GM12878 (cell line): ENCODE data around the gene GCSAM. TPM values are rescaled to one million over a fixed set of nuclear protein-coding genes. Genes with fewer than 3 reads are reported as not detected.

Source experiments
- CBFB ChIP-seq: IDR thresholded peaks from 2 replicates; pipeline ENCODE4 v1.6.1; 2016; ENCODE audit warnings: antibody characterized with exemption, low read depth
- CHD4 ChIP-seq: fragments of 200-600 bp; sonication (generic); IDR thresholded peaks from 2 replicates; pipeline ENCODE4 v1.6.1; 2016; ENCODE audit warnings: mild to moderate bottlenecking
- CREM ChIP-seq: IDR thresholded peaks from 2 replicates; pipeline ENCODE4 v1.6.1; 2014; ENCODE audit warnings: antibody characterized with exemption, low read depth
- ETV6 ChIP-seq, 2 experiments: fragments of 450-650 bp in 1 of 2; IDR thresholded peaks in 1 of 2; conservative IDR thresholded peaks in 1 of 2; 2 replicates each; pipeline ENCODE4 v1.6.1; 2014; ENCODE audit warnings: antibody characterized with exemption in 1 of 2, borderline replicate concordance in 1 of 2, low read depth in 1 of 2, mild to moderate bottlenecking in 1 of 2, moderate library complexity in 1 of 2
- HDAC6 ChIP-seq: fragments of 200-600 bp; sonication (generic); IDR thresholded peaks from one replicate; pipeline ENCODE4 v1.8.0; 2017; ENCODE audit warnings: antibody characterized with exemption; ENCODE audit not compliant: unreplicated experiment
- JUNB ChIP-seq: IDR thresholded peaks from 2 replicates; pipeline ENCODE4 v1.6.1; 2016; ENCODE audit warnings: antibody characterized with exemption, mild to moderate bottlenecking
- NRF1 ChIP-seq: conservative IDR thresholded peaks from 2 replicates; pipeline ENCODE4 v1.6.1; 2011; ENCODE audit warnings: mild to moderate bottlenecking, low read depth, low read length, improper control_type of control experiment
- RBBP5 ChIP-seq: fragments of 200-600 bp; sonication (generic); conservative IDR thresholded peaks from 2 replicates; pipeline ENCODE4 v1.6.1; 2016
- SIN3A ChIP-seq: IDR thresholded peaks from 2 replicates; pipeline ENCODE4 v1.6.1; 2012; ENCODE audit warnings: low read depth, low read length, improper control_type of control experiment
- TARDBP ChIP-seq: IDR thresholded peaks from 2 replicates; pipeline ENCODE4 v1.6.1; 2016; ENCODE audit warnings: borderline replicate concordance
- TBL1XR1 ChIP-seq: IDR thresholded peaks from 2 replicates; pipeline ENCODE4 v1.6.1; 2012; ENCODE audit warnings: low read depth, low read length, improper control_type of control experiment
- TCF3 ChIP-seq: IDR thresholded peaks from 2 replicates; pipeline ENCODE4 v1.6.1; 2012; ENCODE audit warnings: low read depth, mild to moderate bottlenecking, low read length, borderline replicate concordance; ENCODE audit not compliant: insufficient read depth
- WRNIP1 ChIP-seq: IDR thresholded peaks from 2 replicates; pipeline ENCODE4 v1.6.1; 2011; ENCODE audit warnings: low read depth, low read length, improper control_type of control experiment, borderline replicate concordance
- YY1 ChIP-seq: IDR thresholded peaks from 2 replicates; pipeline ENCODE4 v1.6.1; 2011; ENCODE audit warnings: low read depth, mild to moderate bottlenecking, low read length
- ZBED1 ChIP-seq: IDR thresholded peaks from 2 replicates; pipeline ENCODE4 v1.6.1; 2016; ENCODE audit warnings: borderline replicate concordance
- ZNF217 ChIP-seq: fragments of 450-650 bp; IDR thresholded peaks from 2 replicates; pipeline ENCODE4 v1.6.1; 2017; ENCODE audit warnings: antibody characterized with exemption, mild to moderate bottlenecking
- ZZZ3 ChIP-seq: IDR thresholded peaks from 2 replicates; pipeline ENCODE4 v1.6.1; 2011; ENCODE audit warnings: low read depth; ENCODE audit not compliant: control insufficient read depth, insufficient read length
- polyA plus RNA-seq, 11 experiments: library from polyadenylated mRNA; depleted of rRNA in 4 of 11; unstranded in 6 of 11; stranded (reverse) in 5 of 11; fragments of >200 nt; fragmentation: Nextera tagmentation in 4 of 11; fragmentation: Illumina TruSeq in 1 of 11; extraction: Ambion mirVana in 4 of 11; extraction: Trizol in 1 of 11; gene quantifications; 1 replicate in 1 of 11; 2 replicates in 10 of 11; pipeline versions ENCODE4 v1.2.1 to v1.2.3, GENCODE V29; 2011 to 2016; ENCODE audit warnings: inconsistent platforms in 2 of 11, missing spikeins in 2 of 11, low read depth in 1 of 11
- total RNA-seq, 4 experiments: library from RNA; depleted of rRNA in 3 of 4; stranded (reverse); fragments of >200 nt in 3 of 4; fragmentation: Illumina TruSeq in 1 of 4; extraction: Trizol in 1 of 4; gene quantifications; 2 replicates each; pipeline versions ENCODE4 v1.2.1 to v1.2.3, GENCODE V29; 2013 to 2021
- TF ChIP-seq, protein P1 (sequence below): fragments of 450-650 bp; IDR thresholded peaks from 2 replicates; pipeline ENCODE4 v1.6.1; 2017; ENCODE audit warnings: mild to moderate bottlenecking, low read depth, inconsistent platforms; ENCODE audit not compliant: poor library complexity, severe bottlenecking
- TF ChIP-seq, protein P2 (sequence below): IDR thresholded peaks from 2 replicates; pipeline ENCODE4 v1.6.1; 2012; ENCODE audit warnings: low read depth, low read length, improper control_type of control experiment
- TF ChIP-seq, protein P3 (sequence below): fragments of 450-650 bp; IDR thresholded peaks from 2 replicates; pipeline ENCODE4 v1.6.1; 2014; ENCODE audit warnings: mild to moderate bottlenecking
- TF ChIP-seq, protein P4 (sequence below): fragments of 450-650 bp; IDR thresholded peaks from 2 replicates; pipeline ENCODE4 v1.6.1; 2018; ENCODE audit warnings: mild to moderate bottlenecking, low read depth, moderate library complexity; ENCODE audit not compliant: partially characterized antibody
- TF ChIP-seq, protein P5 (sequence below): IDR thresholded peaks from 2 replicates; pipeline ENCODE4 v1.6.1; 2011; ENCODE audit warnings: borderline replicate concordance, low read depth, mild to moderate bottlenecking, moderate library complexity, low read length; ENCODE audit not compliant: insufficient read depth, poor library complexity, severe bottlenecking

GCSAM gene
- total and polyA plus RNA-seq, 10 of the 15 experiments (the other 5 are each of a cell fraction or from before 2014, with no cell fraction given): 81.5 to 407 (median 107) TPM

DNA sequence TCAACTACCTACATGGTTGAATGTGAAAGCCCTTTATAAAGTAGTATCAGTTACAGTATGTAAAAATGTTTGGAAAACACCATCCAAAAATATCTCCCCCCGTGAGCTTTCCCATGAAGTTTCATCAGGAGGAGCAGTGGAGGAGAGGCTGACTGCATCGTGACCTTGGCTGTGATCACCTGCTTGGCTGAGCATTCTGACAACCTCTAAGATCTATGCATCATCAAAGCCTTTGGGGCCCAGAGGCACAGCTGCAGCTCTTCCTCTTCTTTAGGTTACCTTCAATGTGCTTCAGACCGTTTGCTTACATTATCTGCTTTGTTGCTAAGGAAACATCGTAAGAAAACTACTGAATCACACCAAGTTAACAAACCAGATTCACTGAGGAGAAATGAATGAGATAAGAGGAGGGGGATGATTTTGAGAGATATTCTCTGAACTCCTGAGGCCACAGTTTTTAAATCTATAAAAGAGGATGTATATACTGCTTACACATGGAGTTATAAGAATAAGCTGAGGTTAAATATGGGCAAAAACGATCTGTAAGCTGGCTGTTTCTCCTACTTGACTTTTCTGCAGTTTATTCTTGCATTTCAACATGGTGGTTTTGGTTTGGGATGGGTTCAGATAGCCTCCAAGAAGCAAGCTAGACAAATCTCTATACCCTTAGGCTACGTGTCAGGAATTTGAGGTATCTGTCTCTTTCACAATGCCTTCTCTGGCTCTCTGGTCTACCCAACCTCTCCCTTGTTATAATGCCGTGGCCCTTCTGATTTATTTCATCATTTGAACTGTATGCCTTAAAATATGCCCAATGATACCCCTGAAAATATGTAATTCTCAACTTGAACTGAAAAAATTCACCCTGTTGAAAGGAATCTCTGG lies 4.0 kb downstream of the GCSAM start (continued):
- TF ChIP-seq, protein P1, sequence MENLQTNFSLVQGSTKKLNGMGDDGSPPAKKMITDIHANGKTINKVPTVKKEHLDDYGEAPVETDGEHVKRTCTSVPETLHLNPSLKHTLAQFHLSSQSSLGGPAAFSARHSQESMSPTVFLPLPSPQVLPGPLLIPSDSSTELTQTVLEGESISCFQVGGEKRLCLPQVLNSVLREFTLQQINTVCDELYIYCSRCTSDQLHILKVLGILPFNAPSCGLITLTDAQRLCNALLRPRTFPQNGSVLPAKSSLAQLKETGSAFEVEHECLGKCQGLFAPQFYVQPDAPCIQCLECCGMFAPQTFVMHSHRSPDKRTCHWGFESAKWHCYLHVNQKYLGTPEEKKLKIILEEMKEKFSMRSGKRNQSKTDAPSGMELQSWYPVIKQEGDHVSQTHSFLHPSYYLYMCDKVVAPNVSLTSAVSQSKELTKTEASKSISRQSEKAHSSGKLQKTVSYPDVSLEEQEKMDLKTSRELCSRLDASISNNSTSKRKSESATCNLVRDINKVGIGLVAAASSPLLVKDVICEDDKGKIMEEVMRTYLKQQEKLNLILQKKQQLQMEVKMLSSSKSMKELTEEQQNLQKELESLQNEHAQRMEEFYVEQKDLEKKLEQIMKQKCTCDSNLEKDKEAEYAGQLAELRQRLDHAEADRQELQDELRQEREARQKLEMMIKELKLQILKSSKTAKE: no peak
- TF ChIP-seq CREM: peak; percentile 69
- TF ChIP-seq, protein P2, sequence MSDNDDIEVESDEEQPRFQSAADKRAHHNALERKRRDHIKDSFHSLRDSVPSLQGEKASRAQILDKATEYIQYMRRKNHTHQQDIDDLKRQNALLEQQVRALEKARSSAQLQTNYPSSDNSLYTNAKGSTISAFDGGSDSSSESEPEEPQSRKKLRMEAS: no peak
- TF ChIP-seq, protein P3, sequence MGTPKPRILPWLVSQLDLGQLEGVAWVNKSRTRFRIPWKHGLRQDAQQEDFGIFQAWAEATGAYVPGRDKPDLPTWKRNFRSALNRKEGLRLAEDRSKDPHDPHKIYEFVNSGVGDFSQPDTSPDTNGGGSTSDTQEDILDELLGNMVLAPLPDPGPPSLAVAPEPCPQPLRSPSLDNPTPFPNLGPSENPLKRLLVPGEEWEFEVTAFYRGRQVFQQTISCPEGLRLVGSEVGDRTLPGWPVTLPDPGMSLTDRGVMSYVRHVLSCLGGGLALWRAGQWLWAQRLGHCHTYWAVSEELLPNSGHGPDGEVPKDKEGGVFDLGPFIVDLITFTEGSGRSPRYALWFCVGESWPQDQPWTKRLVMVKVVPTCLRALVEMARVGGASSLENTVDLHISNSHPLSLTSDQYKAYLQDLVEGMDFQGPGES: no peak
- TF ChIP-seq, protein P4, sequence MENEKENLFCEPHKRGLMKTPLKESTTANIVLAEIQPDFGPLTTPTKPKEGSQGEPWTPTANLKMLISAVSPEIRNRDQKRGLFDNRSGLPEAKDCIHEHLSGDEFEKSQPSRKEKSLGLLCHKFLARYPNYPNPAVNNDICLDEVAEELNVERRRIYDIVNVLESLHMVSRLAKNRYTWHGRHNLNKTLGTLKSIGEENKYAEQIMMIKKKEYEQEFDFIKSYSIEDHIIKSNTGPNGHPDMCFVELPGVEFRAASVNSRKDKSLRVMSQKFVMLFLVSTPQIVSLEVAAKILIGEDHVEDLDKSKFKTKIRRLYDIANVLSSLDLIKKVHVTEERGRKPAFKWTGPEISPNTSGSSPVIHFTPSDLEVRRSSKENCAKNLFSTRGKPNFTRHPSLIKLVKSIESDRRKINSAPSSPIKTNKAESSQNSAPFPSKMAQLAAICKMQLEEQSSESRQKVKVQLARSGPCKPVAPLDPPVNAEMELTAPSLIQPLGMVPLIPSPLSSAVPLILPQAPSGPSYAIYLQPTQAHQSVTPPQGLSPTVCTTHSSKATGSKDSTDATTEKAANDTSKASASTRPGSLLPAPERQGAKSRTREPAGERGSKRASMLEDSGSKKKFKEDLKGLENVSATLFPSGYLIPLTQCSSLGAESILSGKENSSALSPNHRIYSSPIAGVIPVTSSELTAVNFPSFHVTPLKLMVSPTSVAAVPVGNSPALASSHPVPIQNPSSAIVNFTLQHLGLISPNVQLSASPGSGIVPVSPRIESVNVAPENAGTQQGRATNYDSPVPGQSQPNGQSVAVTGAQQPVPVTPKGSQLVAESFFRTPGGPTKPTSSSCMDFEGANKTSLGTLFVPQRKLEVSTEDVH: no peak
- TF ChIP-seq JUNB: no peak; the same call in 1 of the 2 replicates
- TF ChIP-seq WRNIP1: peak; percentile 93; the same call in 1 of the 2 replicates
- TF ChIP-seq ZNF217: no peak
- 0 out of 2 replicates have a peak, but pooled peaks have one; percentile 23 for TF ChIP-seq ZBED1
- TF ChIP-seq TCF3: peak; percentile 85
- TF ChIP-seq, protein P5, sequence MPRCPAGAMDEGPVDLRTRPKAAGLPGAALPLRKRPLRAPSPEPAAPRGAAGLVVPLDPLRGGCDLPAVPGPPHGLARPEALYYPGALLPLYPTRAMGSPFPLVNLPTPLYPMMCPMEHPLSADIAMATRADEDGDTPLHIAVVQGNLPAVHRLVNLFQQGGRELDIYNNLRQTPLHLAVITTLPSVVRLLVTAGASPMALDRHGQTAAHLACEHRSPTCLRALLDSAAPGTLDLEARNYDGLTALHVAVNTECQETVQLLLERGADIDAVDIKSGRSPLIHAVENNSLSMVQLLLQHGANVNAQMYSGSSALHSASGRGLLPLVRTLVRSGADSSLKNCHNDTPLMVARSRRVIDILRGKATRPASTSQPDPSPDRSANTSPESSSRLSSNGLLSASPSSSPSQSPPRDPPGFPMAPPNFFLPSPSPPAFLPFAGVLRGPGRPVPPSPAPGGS: no peak
- no peak for TF ChIP-seq YY1
- peak; percentile 18 for TF ChIP-seq HDAC6
- TF ChIP-seq RBBP5: no peak
- TF ChIP-seq TBL1XR1: no peak
- no peak for TF ChIP-seq SIN3A
- no peak for TF ChIP-seq CHD4
- no peak; the same call in 1 of the 2 replicates for TF ChIP-seq CBFB
- TF ChIP-seq NRF1: no peak
- no peak for TF ChIP-seq ZZZ3
- no peak for TF ChIP-seq TARDBP
- 0 out of 4 replicates have a peak, but pooled peaks of 1 of the 2 experiments have one; percentile 33 for TF ChIP-seq ETV6 (conservative IDR thresholded peaks at IDR 0.05 in 1 of 2, IDR thresholded peaks at IDR 0.05 in 1 of 2; ENCODE audit: borderline replicate concordance in 1 of 2, low read depth in 1 of 2)
